ENCODE results near the gene PDE4D. TPM values are rescaled to one million over a fixed set of nuclear protein-coding genes. Genes with fewer than 3 reads are reported as not detected.
"Not testable (repeated sequence)": the region's sequence is repeated elsewhere in the genome, so short reads cannot be mapped to it uniquely, and the experiment has no call there.

Gene PDE4D
- polyA plus RNA-seq, 1 donor, result 23.1 TPM

DNA sequence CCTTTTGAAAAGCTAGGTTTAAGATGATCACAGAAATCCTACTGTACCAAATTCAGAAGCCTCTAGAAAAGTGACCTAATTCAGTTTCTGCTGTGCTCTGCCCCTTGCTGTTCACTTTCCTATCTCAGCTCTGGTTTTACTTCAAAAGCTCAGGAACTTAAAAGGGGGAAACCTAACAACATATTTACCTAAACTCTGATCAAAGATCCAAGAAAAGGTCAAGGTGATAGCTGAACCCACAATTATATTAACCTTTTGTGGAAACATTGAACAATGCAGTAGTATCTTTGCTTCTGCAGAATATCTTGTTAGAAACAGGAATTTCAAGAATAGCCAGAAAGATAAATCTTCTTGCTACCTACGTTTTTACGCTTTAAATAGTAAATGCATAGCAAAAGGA, 568.5 kb downstream of the PDE4D start:
- DNase-seq, result no peak

DNA sequence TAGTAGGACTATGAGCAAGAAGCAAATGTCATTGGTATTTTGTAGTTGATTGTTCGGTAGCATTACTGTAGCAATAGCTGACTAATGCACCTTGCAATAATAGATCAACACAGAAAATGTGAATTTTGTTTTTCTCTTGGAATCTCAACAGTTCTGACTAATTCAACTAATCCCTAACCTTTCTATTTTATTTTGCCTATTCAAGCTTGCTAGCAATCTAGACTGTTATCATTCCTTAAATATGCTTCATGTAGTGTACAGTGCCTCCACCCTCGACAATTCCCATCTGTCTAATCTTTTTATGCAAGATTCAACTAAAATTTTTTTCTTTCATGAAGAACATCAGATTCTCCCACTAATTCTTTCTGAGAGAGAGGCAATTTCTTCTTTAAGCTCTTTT, 570.6 kb downstream of the PDE4D start:
- DNase-seq, result no peak

DNA sequence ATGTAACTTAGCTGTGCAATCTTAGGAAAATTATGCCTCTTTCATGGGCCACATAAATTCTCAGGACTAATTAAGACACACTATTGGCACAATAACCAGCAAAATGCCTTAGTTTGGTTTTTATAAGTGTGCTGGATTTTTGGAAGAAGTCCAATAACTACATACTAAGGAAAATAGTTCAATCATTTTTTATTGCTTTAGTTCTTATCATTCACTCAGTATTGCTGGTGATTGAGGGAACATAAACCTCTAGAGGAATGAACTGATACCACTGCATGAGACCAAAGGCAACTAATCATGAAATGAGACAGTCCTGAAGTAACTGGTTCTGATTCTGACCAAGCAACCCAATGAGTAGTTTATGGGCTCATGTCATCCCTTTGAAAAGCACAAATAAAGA, 571.5 kb downstream of the PDE4D start:
- peak; percentile 27 for DNase-seq

DNA sequence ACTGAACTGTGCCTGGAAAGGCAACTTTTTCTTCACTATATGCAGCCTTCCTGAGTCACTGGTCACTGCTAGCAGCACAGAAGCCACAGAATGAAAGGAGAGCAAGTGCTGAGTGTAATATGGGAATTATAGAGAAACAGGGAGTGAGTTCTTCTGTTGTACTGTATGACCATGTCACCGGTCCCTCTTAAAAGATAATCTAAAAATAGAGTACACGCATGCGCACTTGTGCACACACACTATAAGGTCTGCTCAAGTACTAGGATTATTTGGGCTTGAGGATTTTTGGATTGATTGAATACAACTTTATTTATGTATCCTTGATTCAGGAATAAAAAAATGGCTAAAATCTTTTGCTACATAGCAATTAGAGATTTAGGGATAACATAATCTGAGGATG, 571.9 kb downstream of the PDE4D start:
- peak; percentile 46 for DNase-seq

DNA sequence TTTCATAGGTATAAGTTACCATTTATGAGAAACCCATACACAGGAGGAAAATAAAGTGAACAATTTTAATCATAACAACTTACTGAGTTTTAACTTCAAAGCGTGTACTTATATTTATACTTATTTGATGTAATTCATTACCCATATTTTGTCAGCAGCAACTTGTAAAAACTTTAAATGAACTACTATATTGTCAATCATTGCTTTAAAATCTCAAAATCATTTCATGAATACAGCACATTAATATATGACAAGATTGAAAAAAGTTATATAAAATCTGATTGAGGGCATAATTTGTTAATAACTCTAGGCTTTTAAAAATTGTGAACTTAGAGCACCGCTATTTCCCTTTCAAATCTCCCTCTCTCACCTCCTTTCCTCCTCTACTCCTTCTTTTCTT, 573.1 kb downstream of the PDE4D start:
- DNase-seq, result no peak

DNA sequence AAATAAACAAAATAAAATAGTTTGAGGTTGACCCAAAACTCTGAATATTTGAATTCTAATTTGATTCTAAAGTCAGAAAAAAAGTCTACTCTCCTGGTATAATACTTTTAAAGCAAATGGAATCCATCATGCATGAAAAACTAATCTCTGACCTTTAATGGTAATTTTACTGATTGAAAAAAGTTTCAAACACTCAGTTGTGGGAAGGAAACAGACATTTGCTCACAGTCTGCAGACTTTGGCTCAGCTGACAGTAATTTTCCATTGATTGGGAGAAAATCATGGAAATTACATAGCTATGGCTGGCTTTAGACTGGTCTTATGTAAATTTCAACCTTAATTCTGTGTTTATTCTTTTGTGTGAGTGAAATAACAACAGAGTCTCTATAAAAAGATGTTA, 574.3 kb downstream of the PDE4D start:
- no peak for DNase-seq

DNA sequence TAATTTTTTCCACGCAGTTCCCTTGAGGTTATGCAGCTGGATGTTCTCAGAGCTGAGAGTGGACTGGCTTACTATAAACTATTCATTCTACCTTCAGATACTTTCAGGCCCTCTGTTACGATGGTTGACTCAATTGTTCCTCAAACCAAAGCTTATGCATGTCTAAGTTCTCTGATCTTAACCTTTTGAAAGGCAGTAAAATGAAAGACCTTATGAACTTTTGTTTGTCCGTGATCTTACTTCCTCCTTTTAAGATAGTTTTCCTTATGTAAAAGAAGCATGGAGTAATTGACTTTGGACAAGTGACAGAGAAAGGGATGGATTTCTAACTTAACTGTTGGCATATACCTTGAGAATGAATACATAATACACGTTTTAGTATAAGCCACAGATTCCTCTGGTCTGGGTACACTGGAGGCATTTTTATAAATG, 575.7 kb downstream of the PDE4D start:
- no peak for DNase-seq

DNA sequence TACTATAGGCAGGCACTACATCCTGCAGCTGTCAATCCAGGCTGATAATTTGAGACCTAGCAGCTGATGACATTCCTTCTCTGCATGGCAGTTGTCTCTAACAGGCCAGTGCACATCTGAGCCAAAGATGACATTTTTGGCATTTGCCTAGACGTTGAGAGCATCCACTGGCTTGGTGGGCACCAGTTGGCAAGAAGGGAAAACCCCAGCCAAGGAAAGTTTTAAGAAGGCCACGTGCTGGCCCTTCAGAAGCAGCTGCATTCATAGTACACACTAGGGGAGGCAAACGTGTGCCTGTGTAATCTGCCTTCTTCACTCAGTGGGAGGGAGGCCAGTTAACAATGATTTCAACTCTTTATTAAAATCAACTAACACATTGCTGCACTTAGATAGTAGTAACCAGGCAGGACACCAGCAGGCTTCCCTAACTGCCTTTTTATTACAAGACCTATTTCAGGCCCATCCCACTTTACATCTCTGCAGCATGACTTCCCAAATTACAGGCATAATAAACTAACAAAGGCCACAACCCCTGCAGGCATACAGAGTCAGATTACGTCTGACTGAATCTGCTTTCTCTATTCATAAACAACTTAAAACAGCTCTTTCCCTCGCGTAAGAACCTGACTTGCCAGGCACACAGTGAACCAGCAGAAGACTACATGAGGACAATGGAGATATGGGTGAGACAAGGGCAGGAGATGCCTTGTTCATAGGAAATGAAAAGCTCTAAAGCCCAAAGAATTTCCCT, 576.3 kb downstream of the PDE4D start:
- no peak for DNase-seq

DNA sequence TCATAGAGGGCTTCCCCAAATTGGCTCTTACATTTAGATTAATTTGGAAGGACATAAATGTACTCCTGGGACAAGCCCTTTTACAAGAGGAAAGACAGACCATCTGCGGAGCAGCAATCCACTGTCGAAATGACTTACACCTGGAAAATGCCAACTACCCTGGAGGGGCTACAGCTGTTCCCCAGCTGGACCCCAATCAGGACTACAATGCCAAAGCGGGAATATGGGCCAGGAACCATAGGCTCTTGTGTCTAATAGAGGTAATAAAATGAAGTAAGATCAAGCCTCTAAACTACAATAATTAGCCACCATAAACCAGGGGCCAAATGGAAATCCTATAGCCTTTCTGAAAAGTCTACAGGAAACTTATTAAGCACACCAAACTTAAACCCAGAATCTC, 581.3 kb downstream of the PDE4D start:
- DNase-seq, result no peak

DNA sequence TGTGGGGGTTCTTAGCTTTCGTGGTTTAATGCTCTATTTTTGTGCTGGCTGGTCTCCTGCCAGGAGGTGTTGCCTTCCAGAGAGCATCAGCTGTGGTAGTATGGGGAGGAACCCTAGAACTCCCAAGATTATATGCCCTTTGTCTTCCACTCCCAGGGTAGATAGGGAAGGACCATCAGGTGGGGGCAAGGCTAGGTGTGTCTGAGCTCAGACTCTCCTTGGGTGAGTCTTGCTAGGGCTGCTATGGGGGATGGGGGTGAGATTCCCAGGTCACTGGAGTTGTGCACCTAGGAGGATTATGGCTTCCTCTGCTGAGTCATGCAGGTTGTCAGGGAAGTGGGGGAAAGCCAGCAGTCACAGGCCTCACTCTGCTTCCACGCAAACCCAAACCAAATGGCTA, 584.8 kb downstream of the PDE4D start:
- DNase-seq, result not testable (repeated sequence)

DNA sequence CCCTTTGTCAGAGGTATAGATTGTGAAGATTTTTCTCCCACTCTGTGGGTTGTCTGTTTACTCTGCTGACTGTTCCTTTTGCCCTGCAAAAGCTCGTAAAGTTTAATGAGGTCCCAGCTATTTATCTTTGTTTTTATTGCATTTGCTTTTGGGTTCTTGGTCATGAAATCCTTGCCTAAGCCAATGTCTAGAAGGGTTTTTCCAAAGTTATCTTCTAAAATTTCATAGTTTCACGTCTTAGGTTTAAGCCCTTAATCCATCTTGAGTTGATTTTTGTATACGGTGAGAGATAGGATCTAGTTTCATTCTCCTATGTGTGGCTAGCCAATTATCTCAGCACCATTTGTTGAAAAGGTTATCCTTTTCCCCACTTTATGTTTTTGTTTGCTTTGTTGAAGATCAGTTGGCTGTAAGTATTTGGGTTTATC, 590.2 kb downstream of the PDE4D start:
- not testable (repeated sequence) for DNase-seq

DNA sequence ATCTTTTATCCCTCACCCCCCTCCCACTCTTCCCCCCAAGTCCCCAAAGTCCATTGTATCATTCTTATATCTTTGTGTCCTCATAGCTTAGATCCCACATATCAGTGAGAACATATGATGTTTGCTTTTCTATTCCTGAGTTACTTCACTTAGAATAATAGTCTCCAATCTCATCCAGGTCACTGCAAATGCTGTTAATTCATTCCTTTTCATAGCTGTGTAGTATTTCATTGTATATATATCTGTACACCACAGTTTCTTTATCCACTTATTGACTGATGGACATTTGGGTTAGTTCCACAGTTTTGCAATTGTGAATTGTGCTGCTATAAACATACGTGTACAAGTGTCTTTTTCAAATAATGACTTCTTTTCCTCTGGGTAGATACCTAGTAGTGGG, 591.0 kb downstream of the PDE4D start:
- DNase-seq, result not testable (repeated sequence)

DNA sequence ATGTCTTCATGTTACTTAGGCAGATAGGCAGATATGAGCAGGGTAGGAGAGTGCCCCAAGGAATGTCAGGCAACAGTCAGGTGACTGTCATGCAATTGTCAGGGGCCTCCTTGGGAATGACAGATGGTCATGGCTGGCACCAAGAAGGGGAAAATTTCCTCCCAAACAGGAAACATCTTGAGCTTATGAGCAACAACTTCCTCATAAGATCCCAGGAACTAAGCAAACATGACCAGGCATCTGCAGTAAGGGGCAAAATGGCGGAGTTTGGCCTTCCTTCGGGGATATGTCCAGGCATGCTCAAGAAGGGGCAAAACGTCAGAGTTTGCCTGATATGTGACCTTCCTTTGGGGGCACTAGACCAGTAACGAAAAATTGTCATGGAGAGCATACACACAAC, 591.8 kb downstream of the PDE4D start:
- DNase-seq, result no peak

DNA sequence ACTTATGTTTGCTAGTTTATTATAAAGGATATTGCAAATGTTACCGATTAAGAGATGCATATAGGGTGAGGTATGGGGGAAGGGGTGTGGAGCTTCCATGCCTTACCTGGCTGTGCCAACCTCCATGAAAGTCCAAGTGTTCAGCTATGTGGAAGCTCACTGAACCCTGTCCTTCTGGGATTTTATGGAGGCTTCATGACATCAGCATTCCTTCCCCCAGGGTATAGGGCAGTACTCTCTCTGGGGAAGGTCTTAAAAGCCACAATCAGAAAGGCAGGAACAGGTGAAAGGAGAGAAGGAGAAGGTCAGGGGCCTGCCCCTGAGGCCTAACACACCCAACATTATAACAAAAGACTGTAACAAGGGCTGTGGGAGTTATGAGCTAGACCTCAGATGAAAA, 592.6 kb downstream of the PDE4D start:
- DNase-seq, result no peak

DNA sequence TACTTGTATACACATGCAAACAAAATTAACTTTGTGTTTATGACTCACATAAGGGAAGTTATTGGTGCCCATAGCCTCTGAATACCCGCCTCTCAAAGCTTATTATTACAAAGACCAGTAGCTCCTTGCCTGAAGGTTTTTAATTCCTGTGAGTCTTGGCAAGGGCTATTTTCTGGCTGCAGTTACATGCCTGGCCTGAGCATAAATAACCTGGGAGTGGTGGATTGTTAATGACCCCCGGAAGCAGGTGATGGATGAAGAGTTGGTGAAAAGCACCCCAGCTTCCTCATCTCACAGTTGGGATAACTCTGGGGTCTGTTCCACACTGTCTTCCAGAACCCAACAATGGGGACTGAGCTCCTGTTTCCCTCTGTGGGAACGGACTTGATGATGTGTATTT, 594.5 kb downstream of the PDE4D start:
- no peak for DNase-seq

DNA sequence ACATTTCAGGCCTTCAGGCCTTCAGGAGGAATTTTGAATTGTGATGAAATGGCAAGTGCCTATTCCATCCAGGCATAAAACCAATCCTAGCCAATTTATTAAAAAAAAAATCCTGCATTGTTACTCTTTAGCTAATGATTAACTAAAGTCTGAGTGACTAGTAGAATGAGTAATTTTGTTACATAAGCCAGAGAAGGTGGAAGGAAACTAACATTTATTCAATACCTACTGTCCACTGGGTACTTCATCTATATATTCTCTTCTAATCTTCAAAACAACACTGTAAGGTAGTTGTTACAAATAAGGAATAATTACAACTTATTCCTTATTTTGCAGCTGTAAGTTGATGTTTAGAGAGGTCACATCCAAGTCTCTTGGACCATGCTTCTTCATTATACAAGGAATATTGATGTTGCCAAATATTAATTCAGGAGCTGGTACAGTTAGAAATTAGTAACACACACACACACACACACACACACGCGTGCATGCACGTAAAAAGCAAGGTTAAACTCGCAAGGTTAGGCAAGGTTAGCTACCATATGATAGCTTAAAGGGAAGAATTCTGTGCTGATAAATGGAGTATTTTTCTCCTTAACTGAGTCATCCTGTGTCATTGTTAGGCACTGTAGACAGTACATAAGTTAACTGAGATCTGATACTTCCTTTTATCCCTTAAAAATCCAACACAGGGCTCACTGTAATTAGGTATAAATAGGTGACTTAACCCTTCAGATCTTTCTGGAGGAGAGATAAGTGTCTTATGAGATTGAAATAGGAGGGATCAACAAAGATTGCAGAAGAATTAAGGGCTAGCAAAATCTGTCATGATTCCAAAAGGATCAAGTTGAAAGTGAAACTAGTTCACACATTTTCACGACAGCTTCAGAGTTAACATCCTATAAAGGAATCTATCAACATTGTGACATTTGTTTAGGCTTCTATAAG, 596.9 kb downstream of the PDE4D start:
- DNase-seq, result no peak

DNA sequence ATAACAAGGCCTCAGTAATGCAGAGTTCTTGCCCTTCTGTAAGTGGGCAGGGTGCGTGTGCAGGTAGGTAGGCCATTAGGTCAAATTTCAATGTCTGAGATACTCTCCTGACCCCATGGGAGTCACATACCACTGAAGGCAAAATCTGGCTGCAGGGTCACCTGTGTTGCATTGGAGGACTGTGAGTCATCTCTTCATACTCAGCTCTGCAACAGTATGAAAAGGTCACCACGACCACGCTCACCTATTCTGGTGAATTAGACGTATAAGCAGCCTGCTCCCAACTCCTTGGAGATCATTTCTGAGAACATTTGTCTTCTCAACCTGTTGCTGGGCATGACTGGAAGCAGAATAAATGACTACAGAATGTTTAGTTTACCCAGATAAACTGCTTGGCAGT, 599.8 kb downstream of the PDE4D start:
- no peak for DNase-seq

DNA sequence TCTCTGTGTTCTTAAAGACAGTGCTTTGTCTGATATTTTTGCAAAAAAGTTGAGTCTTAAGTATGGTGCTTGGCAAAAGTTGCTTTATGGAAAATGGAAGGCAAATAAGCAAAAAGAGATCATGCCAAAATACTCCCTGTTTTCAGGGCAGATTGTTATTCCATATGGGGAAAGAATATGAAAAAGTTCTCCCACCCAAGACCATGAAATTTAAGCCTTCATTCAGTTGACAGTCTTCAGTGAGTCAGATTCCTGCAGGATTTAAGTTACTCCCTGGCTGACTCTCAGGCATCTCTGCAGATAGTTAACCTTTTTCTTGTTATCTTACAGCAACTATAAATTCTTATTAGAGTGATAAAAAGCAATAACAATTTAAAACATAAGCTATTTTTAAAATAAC, 601.6 kb downstream of the PDE4D start:
- no peak for DNase-seq

DNA sequence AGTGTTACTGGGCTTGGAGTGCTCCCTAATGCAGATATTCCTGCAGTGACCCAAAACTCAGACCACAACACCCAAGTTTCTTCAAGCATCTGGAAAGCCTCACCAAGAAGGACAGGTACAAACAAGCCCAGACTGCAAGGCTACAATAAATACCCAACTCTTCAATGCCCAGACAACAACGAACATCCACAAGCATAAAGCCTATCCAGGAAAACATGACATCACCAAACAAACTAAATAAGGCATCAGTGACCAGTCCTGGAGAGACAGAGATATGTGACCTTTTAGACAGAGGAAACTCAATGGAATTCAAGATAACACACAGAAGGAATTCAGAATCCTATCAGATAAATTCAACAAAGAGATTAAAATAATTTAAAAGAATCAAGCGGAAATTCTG, 605.6 kb downstream of the PDE4D start:
- no peak for DNase-seq

DNA sequence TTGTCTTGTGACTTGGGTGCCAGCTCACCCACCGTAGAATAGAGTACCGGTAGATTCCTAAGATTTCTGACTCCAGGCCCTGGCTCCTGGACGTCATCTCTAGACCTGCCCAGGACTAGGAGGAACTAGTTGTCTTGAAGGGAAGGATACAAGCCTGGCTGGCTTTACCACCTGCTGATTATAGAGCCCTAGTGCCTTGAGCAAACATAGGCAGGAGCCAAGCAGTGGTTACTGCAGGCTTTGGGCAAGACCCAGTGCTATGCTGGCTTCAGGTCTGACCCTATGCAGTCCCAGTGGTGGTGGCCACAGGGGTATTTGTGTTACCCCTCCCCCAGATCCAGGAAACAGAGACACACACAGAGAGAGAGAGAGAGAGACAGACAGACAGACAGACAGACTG, 606.2 kb downstream of the PDE4D start:
- DNase-seq, result no peak

DNA sequence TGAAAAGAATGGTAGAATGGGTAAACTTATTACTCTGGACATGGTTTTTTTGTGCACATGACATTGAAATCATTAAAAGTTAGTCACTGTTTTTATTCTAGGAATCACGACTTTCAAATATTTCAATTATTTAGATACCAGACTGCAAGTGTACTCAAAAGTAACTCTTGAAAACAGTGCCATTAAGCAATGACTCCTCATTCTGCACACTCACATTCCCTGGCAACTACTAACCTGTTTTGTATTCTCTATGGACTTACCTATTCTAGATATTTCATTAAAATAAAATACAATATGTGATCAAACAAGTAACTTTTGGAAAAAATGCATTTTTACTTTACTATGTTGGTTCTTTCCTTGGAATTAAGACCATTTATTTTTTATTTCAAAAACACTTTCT, 607.0 kb downstream of the PDE4D start:
- no peak for DNase-seq

DNA sequence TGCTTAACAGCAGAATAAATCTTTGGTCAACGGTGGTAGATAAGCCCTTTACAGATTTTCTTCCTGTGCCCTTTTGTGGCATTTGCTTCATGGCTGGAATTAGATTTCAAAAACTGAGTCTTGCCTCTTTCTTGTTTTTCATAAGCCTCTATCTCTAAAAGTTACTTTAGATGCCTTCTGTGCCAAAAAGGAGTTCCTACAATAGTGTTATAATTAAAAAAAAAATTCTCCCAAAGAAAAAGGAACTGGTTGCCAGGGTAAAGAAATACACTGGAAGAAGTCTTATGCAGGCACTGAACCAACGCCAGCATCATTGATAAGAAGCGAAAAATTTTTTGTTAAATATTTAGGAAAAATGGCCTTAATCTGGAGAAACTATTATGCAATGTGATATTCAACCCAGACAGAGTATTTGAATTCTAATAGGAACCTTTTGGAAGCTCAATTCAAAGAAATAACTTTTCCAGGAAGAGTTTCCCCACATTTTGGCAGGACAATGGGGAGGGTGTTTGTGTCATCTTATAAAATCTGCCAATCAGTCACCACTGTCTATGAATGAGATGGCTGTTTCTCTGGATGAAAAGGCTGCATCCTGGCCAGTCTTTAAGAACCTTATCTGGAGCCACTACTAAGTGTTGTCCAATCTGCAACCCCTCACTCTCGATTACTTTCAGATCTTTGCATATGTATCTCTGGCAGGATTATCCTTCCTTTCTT, 608.1 kb downstream of the PDE4D start:
- no peak for DNase-seq

DNA sequence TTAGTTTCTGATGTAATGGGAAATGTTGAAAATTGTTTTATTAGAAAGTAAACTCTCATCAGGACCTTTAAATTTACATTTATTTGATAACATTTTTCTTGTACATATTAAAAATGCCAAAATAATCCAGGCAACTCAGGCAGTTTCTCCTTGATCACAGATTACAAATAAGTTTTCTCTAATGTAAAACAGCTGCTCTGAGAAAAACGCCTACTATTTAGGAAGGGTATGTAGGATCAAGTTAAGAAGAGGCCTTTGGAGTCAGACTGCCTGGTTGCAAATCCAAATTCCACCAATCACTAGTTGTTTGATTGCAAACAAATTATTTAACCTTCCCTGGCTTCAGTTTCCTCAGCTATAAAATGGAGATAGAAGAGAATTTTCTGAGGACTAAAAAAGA, 610.8 kb downstream of the PDE4D start:
- DNase-seq, result no peak

Measured in left kidney (tissue), 2 donors.